K562 (cell line): ENCODE measurements around the gene RNFT2. TPM values are rescaled to one million over a fixed set of nuclear protein-coding genes. Genes with fewer than 3 reads are reported as not detected.

Source experiments
- CCAR2 ChIP-seq: fragments of 200-400 bp; formaldehyde crosslinking; IDR thresholded peaks from 2 replicates; pipeline ENCODE4 v1.6.1; 2017; ENCODE audit warnings: mild to moderate bottlenecking, low read depth, low read length
- HCFC1 ChIP-seq: IDR thresholded peaks from 2 replicates; pipeline ENCODE4 v1.6.1; 2012; ENCODE audit warnings: low read depth, low read length, improper control_type of control experiment
- MAFG ChIP-seq: fragments of 450-650 bp; conservative IDR thresholded peaks from 2 replicates; pipeline ENCODE4 v1.6.1; 2016; ENCODE audit warnings: missing genetic modification characterization, missing compliant biosample characterization
- MIER1 ChIP-seq: fragments of 450-650 bp; IDR thresholded peaks from 2 replicates; pipeline ENCODE4 v1.6.1; 2016; ENCODE audit warnings: antibody characterized with exemption, mild to moderate bottlenecking, low read depth
- MYC ChIP-seq, 2 experiments: fragments of 250-450 bp in 1 of 2; sonication (Bioruptor Pico) in 1 of 2; IDR thresholded peaks; 2 replicates each; pipeline versions ENCODE4 v1.5.1 to v1.6.1; 2012 to 2021; ENCODE audit warnings: low read depth in 2 of 2, borderline replicate concordance in 1 of 2, improper control_type of control experiment in 1 of 2, low read length in 1 of 2, mild to moderate bottlenecking in 1 of 2, moderate library complexity in 1 of 2
- SIRT6 ChIP-seq: IDR thresholded peaks from one replicate; pipeline ENCODE4 v1.6.1; 2012; ENCODE audit warnings: low read depth, mild to moderate bottlenecking, control low read depth, inconsistent platforms, low read length, moderate library complexity
- SPI1 ChIP-seq: IDR thresholded peaks from 2 replicates; pipeline ENCODE4 v1.6.1; 2011; ENCODE audit warnings: low read depth, low read length, control low read depth, borderline replicate concordance
- TFE3 ChIP-seq: fragments of 450-650 bp; formaldehyde crosslinking; IDR thresholded peaks from 2 replicates; pipeline ENCODE4 v1.4.0; 2020; ENCODE audit warnings: mild to moderate bottlenecking, mixed read lengths
- ZBTB49 ChIP-seq: sonication (generic); formaldehyde crosslinking; IDR thresholded peaks from 2 replicates; pipeline ENCODE4 v1.8.0; 2022; ENCODE audit warnings: missing genetic modification reagents, mild to moderate bottlenecking, borderline replicate concordance
- ZNF165 ChIP-seq: fragments of 250-450 bp; sonication (Bioruptor Pico); IDR thresholded peaks from 2 replicates; pipeline ENCODE4 v1.4.0; 2020; ENCODE audit warnings: borderline replicate concordance
- ZNF253 ChIP-seq: fragments of 250-450 bp; sonication (Bioruptor Pico); conservative IDR thresholded peaks from 2 replicates; pipeline ENCODE4 v1.6.1; 2021; ENCODE audit warnings: mild to moderate bottlenecking
- ZNF3 ChIP-seq: fragments of 250-450 bp; sonication (Bioruptor Pico); IDR thresholded peaks from 2 replicates; pipeline ENCODE4 v1.5.0; 2021; ENCODE audit warnings: mild to moderate bottlenecking, moderate library complexity
- ZNF384 ChIP-seq: IDR thresholded peaks from 2 replicates; pipeline ENCODE4 v1.6.1; 2012; ENCODE audit warnings: low read depth, low read length, improper control_type of control experiment
- ZNF586 ChIP-seq: fragments of 450-650 bp; formaldehyde crosslinking; conservative IDR thresholded peaks from 2 replicates; pipeline ENCODE4 v1.4.0; 2020; ENCODE audit warnings: mild to moderate bottlenecking, moderate library complexity
- ZNF707 ChIP-seq: fragments of 250-450 bp; sonication (Bioruptor Pico); conservative IDR thresholded peaks from 2 replicates; pipeline ENCODE4 v1.8.0; 2022; ENCODE audit warnings: inconsistent platforms, mild to moderate bottlenecking, moderate library complexity
- polyA plus RNA-seq, 8 experiments: library from polyadenylated mRNA; depleted of rRNA in 4 of 8; stranded (reverse) in 5 of 8; unstranded in 3 of 8; fragments of >200 nt; fragmentation: Nextera tagmentation in 2 of 8; fragmentation: Illumina TruSeq in 1 of 8; extraction: Ambion mirVana in 2 of 8; extraction: Trizol in 1 of 8; gene quantifications; 2 replicates each; pipeline versions ENCODE4 v1.2.1 to v1.2.3, GENCODE V29; 2011 to 2014; ENCODE audit warnings: inconsistent platforms in 1 of 8, missing spikeins in 1 of 8
- total RNA-seq, 7 experiments: library from RNA; depleted of rRNA in 6 of 7; stranded (reverse); fragments of >200 nt in 6 of 7; fragmentation: Illumina TruSeq in 2 of 7; extraction: Trizol in 2 of 7; gene quantifications; 2 replicates each; pipeline versions ENCODE4 v1.2.1 to v1.2.3, GENCODE V29; 2011 to 2021; ENCODE audit warnings: low replicate concordance in 1 of 7
- TF ChIP-seq, protein P1 (sequence below): sonication (generic); formaldehyde crosslinking; IDR thresholded peaks from 2 replicates; pipeline ENCODE4 v1.9.0; 2022; ENCODE audit warnings: mild to moderate bottlenecking, missing genetic modification reagents
- TF ChIP-seq, protein P2 (sequence below): sonication (generic); formaldehyde crosslinking; IDR thresholded peaks from 2 replicates; pipeline ENCODE4 v1.9.0; 2022; ENCODE audit warnings: mild to moderate bottlenecking, missing genetic modification reagents
- TF ChIP-seq, protein P3 (sequence below): fragments of 250-450 bp; sonication (Bioruptor Pico); IDR thresholded peaks from 2 replicates; pipeline ENCODE4 v1.5.0; 2021

The RNFT2 gene
- total and polyA plus RNA-seq, 9 of the 15 experiments (the other 6 are each of a cell fraction or from before 2014, with no cell fraction given) = 3.6 to 26.3 (median 9.5) TPM

DNA sequence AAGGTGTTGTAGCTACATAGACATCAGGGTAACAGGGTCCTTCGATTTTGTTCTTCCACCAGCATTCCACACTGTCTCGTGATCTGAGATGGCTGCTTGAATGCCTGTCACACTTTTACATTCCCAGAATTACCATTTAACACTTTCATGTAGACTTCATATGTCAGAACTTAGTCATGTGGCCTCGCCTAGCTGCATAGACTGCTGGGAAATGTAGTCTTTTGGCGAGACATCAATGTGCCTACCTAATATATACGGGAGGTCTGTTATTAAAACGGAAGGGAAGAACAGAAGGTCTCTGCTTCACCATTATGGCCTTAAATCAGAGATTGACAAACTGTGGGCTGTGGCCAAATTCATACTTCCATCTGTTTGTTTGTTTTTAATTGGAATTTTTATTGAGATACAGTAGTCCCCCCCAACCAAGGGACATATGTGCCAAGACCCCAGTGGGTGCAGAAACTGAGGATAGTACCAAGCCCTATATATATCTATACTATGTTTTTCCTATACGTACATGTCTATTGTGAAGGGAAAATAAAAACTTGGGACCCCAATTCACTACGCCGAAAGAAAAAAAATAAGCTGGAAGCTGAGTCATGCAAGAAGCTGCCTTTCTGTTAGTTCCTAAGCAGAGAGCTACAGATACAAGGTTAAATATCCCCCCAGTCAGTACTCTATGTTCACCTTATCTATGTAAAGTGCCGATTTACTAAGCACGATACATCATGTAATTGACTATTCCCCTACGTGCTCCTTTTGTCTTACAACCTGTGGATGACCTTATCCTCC lies 154.4 kb downstream of the RNFT2 start (continued):
- TF ChIP-seq CCAR2 = no peak
- no peak for TF ChIP-seq ZBTB49
- TF ChIP-seq ZNF165 (CRISPR knock-in tag) = no peak
- TF ChIP-seq MYC (IDR thresholded peaks at IDR 0.05; ENCODE audit: low read depth, low read length) = peak; percentile 35; the same call in 1 of the 2 replicates
- no peak for TF ChIP-seq MYC (CRISPR knock-in tag; IDR thresholded peaks at IDR 0.05; ENCODE audit: borderline replicate concordance, low read depth)
- TF ChIP-seq MIER1 = no peak
- no peak for TF ChIP-seq ZNF707
- no peak for TF ChIP-seq ZNF586
- TF ChIP-seq, protein P1, sequence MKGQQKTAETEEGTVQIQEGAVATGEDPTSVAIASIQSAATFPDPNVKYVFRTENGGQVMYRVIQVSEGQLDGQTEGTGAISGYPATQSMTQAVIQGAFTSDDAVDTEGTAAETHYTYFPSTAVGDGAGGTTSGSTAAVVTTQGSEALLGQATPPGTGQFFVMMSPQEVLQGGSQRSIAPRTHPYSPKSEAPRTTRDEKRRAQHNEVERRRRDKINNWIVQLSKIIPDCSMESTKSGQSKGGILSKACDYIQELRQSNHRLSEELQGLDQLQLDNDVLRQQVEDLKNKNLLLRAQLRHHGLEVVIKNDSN = peak; percentile 90
- no peak for TF ChIP-seq ZNF253 (CRISPR knock-in tag)
- no peak for TF ChIP-seq SIRT6
- TF ChIP-seq, protein P2, sequence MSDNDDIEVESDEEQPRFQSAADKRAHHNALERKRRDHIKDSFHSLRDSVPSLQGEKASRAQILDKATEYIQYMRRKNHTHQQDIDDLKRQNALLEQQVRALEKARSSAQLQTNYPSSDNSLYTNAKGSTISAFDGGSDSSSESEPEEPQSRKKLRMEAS (CRISPR knock-in tag) = no peak
- TF ChIP-seq TFE3 = peak; percentile 1; the same call in 1 of the 2 replicates
- no peak for TF ChIP-seq ZNF384
- TF ChIP-seq HCFC1 = peak; percentile 90
- TF ChIP-seq SPI1 = no peak
- TF ChIP-seq, protein P3, sequence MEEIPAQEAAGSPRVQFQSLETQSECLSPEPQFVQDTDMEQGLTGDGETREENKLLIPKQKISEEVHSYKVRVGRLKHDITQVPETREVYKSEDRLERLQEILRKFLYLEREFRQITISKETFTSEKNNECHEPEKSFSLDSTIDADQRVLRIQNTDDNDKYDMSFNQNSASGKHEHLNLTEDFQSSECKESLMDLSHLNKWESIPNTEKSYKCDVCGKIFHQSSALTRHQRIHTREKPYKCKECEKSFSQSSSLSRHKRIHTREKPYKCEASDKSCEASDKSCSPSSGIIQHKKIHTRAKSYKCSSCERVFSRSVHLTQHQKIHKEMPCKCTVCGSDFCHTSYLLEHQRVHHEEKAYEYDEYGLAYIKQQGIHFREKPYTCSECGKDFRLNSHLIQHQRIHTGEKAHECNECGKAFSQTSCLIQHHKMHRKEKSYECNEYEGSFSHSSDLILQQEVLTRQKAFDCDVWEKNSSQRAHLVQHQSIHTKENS (CRISPR knock-in tag) = no peak
- peak; percentile 49 for TF ChIP-seq MAFG
- no peak for TF ChIP-seq ZNF3
